Activated CD4-positive, alpha-beta T cell treated with anti-CD3 and anti-CD28 coated beads for 48 hours (primary cell): ENCODE measurements around the gene VCL.
"Not testable (repeated sequence)": the region's sequence is repeated elsewhere in the genome, so short reads cannot be mapped to it uniquely, and the experiment has no call there.

Experiments
- DNase-seq: peaks from one replicate; pipeline ENCODE4 v3.0.0-alpha.2; 2020

VCL gene

GRCh38 chr10:74011017-74011416 lies 13.1 kb downstream of the VCL start:
- DNase-seq = no peak

GRCh38 chr10:74011770-74012169 lies 13.9 kb downstream of the VCL start:
- no peak for DNase-seq

GRCh38 chr10:74012480-74012879 lies 14.6 kb downstream of the VCL start:
- DNase-seq = no peak

GRCh38 chr10:74013004-74013403 lies 15.1 kb downstream of the VCL start:
- no peak for DNase-seq

- not testable (repeated sequence) for DNase-seq
Observed at GRCh38 chr10:74014574-74014973, 16.7 kb downstream of the VCL start.

GRCh38 chr10:74018241-74018640 lies 20.3 kb downstream of the VCL start:
- DNase-seq = no peak

- no peak for DNase-seq
Observed at GRCh38 chr10:74021248-74022055, 23.5 kb downstream of the VCL start.

- DNase-seq = no peak
Observed at GRCh38 chr10:74022926-74023629, 25.2 kb downstream of the VCL start.

GRCh38 chr10:74024600-74024999 lies 26.7 kb downstream of the VCL start:
- no peak for DNase-seq

- DNase-seq = no peak
Observed at GRCh38 chr10:74025380-74025978, 27.6 kb downstream of the VCL start.

GRCh38 chr10:74026428-74027015 lies 28.6 kb downstream of the VCL start:
- no peak for DNase-seq

- DNase-seq = no peak
Observed at GRCh38 chr10:74027702-74028101, 29.8 kb downstream of the VCL start.

GRCh38 chr10:74029943-74030342 lies 32.0 kb downstream of the VCL start:
- no peak for DNase-seq

- DNase-seq = not testable (repeated sequence)
Observed at GRCh38 chr10:74032208-74032607, 34.3 kb downstream of the VCL start.

- no peak for DNase-seq
Observed at GRCh38 chr10:74032900-74033655, 35.2 kb downstream of the VCL start.

GRCh38 chr10:74033702-74034101 lies 35.8 kb downstream of the VCL start:
- no peak for DNase-seq

- DNase-seq = no peak
Observed at GRCh38 chr10:74034301-74034700, 36.4 kb downstream of the VCL start.

- no peak for DNase-seq
Observed at GRCh38 chr10:74035303-74035702, 37.4 kb downstream of the VCL start.

GRCh38 chr10:74036474-74036873 lies 38.6 kb downstream of the VCL start:
- no peak for DNase-seq

GRCh38 chr10:74039561-74040145 lies 41.7 kb downstream of the VCL start:
- no peak for DNase-seq

GRCh38 chr10:74040200-74041126 lies 42.5 kb downstream of the VCL start:
- DNase-seq = no peak
